Measurements from ENCODE around the gene HNRNPDL. TPM values are rescaled to one million over a fixed set of nuclear protein-coding genes. Genes with fewer than 3 reads are reported as not detected.
A peak's percentile ranks its signal among the peaks of the same experiment; 100 is the strongest.

HNRNPDL gene
- total and polyA plus RNA-seq, 2 of the 13 experiments (the other 11 are each of a cell fraction or from before 2014, with no cell fraction given) = 167 to 414 TPM

DNA sequence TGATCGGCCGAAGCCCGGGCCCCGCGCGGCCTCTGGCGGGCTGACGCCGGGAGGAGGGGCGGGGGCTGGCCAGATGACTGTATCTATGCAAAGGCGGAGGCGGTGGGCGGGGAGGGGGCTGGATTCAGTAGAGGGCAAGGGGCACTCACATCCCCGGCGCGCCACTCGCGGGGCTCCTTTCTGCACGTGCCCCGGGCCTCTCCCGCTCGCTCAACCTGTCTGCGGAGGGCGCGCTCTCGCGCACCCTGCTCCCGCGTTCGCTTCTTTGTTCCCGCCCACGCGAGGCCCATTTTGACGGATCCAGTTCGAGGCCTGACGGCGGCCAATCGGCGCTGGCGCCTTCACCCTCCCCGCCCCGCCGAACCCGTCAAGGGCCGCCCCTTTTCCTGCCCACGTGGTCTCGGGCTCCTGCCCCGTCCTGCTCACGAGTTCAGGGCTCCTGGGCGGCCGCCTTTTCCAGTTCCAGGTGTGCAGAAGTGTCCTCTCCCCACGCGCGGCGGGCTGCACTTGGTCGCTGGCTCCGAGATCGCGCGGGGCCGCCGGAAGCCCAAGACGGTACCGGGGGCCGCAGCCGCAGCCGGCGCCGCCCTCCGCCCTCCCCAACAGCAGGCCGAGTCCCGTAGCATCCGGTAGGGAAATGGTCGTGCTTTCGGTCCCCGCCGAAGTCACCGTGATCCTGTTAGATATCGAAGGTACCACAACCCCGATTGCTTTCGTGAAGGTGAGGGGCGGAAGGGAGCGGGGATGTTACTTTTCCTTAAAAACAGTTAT is at the start of gene HNRNPDL, which contains the start of gene ENOPH1 (continued):
- TF ChIP-seq, protein P1, sequence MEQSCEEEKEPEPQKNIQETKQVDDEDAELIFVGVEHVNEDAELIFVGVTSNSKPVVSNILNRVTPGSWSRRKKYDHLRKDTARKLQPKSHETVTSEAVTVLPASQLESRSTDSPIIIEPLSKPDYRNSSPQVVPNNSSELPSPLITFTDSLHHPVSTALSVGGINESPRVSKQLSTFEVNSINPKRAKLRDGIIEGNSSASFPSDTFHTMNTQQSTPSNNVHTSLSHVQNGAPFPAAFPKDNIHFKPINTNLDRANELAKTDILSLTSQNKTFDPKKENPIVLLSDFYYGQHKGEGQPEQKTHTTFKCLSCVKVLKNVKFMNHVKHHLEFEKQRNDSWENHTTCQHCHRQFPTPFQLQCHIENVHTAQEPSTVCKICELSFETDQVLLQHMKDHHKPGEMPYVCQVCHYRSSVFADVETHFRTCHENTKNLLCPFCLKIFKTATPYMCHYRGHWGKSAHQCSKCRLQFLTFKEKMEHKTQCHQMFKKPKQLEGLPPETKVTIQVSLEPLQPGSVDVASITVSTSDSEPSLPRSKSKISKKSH (CRISPR knock-in tag; IDR thresholded peaks at IDR 0.05; ENCODE audit: borderline replicate concordance) = 0 out of 2 replicates have a peak, but pooled peaks have one; percentile 40
- TF ChIP-seq TARDBP (CRISPR knock-in tag; IDR thresholded peaks at IDR 0.05) (peak; percentile 35), MYNN (CRISPR knock-in tag; IDR thresholded peaks at IDR 0.05; ENCODE audit: low read depth) (no peak), ARNTL (CRISPR knock-in tag; IDR thresholded peaks at IDR 0.05) (peak; percentile 94), HDAC6 (IDR thresholded peaks at IDR 0.05; ENCODE audit: low read depth, low read length) (no peak), NKX3-1 (CRISPR knock-in tag; IDR thresholded peaks at IDR 0.05) (peak; percentile 98), ZFYVE20 (CRISPR knock-in tag; IDR thresholded peaks at IDR 0.05; ENCODE audit: borderline replicate concordance, low read depth) (peak; percentile 82; the same call in 1 of the 2 replicates), ZNF335 (CRISPR knock-in tag; IDR thresholded peaks at IDR 0.05) (0 out of 2 replicates have a peak, but pooled peaks have one; percentile 37), ELF3 (CRISPR knock-in tag; IDR thresholded peaks at IDR 0.05) (peak; percentile 64; the same call in 1 of the 2 replicates), ZNF317 (CRISPR knock-in tag; IDR thresholded peaks at IDR 0.05) (peak; percentile 82; the same call in 1 of the 2 replicates), MIER3 (CRISPR knock-in tag; IDR thresholded peaks at IDR 0.05; ENCODE audit: borderline replicate concordance) (peak; percentile 71; the same call in 1 of the 2 replicates), SIX1 (CRISPR knock-in tag; IDR thresholded peaks at IDR 0.05; ENCODE audit: borderline replicate concordance) (peak; percentile 36; the same call in 1 of the 2 replicates)
- TF ChIP-seq, protein P2, sequence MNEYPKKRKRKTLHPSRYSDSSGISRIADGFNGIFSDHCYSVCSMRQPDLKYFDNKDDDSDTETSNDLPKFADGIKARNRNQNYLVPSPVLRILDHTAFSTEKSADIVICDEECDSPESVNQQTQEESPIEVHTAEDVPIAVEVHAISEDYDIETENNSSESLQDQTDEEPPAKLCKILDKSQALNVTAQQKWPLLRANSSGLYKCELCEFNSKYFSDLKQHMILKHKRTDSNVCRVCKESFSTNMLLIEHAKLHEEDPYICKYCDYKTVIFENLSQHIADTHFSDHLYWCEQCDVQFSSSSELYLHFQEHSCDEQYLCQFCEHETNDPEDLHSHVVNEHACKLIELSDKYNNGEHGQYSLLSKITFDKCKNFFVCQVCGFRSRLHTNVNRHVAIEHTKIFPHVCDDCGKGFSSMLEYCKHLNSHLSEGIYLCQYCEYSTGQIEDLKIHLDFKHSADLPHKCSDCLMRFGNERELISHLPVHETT (CRISPR knock-in tag; conservative IDR thresholded peaks at IDR 0.05) = 0 out of 2 replicates have a peak, but pooled peaks have one; percentile 26
- TF ChIP-seq, protein P3, sequence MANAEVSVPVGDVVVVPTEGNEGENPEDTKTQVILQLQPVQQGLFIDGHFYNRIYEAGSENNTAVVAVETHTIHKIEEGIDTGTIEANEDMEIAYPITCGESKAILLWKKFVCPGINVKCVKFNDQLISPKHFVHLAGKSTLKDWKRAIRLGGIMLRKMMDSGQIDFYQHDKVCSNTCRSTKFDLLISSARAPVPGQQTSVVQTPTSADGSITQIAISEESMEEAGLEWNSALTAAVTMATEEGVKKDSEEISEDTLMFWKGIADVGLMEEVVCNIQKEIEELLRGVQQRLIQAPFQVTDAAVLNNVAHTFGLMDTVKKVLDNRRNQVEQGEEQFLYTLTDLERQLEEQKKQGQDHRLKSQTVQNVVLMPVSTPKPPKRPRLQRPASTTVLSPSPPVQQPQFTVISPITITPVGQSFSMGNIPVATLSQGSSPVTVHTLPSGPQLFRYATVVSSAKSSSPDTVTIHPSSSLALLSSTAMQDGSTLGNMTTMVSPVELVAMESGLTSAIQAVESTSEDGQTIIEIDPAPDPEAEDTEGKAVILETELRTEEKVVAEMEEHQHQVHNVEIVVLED (CRISPR knock-in tag; IDR thresholded peaks at IDR 0.05; ENCODE audit: borderline replicate concordance) = peak; percentile 75; the same call in 1 of the 2 replicates
- TF ChIP-seq, protein P4, sequence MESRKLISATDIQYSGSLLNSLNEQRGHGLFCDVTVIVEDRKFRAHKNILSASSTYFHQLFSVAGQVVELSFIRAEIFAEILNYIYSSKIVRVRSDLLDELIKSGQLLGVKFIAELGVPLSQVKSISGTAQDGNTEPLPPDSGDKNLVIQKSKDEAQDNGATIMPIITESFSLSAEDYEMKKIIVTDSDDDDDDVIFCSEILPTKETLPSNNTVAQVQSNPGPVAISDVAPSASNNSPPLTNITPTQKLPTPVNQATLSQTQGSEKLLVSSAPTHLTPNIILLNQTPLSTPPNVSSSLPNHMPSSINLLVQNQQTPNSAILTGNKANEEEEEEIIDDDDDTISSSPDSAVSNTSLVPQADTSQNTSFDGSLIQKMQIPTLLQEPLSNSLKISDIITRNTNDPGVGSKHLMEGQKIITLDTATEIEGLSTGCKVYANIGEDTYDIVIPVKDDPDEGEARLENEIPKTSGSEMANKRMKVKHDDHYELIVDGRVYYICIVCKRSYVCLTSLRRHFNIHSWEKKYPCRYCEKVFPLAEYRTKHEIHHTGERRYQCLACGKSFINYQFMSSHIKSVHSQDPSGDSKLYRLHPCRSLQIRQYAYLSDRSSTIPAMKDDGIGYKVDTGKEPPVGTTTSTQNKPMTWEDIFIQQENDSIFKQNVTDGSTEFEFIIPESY (CRISPR knock-in tag; IDR thresholded peaks at IDR 0.05) = no peak
- TF ChIP-seq, protein P5, sequence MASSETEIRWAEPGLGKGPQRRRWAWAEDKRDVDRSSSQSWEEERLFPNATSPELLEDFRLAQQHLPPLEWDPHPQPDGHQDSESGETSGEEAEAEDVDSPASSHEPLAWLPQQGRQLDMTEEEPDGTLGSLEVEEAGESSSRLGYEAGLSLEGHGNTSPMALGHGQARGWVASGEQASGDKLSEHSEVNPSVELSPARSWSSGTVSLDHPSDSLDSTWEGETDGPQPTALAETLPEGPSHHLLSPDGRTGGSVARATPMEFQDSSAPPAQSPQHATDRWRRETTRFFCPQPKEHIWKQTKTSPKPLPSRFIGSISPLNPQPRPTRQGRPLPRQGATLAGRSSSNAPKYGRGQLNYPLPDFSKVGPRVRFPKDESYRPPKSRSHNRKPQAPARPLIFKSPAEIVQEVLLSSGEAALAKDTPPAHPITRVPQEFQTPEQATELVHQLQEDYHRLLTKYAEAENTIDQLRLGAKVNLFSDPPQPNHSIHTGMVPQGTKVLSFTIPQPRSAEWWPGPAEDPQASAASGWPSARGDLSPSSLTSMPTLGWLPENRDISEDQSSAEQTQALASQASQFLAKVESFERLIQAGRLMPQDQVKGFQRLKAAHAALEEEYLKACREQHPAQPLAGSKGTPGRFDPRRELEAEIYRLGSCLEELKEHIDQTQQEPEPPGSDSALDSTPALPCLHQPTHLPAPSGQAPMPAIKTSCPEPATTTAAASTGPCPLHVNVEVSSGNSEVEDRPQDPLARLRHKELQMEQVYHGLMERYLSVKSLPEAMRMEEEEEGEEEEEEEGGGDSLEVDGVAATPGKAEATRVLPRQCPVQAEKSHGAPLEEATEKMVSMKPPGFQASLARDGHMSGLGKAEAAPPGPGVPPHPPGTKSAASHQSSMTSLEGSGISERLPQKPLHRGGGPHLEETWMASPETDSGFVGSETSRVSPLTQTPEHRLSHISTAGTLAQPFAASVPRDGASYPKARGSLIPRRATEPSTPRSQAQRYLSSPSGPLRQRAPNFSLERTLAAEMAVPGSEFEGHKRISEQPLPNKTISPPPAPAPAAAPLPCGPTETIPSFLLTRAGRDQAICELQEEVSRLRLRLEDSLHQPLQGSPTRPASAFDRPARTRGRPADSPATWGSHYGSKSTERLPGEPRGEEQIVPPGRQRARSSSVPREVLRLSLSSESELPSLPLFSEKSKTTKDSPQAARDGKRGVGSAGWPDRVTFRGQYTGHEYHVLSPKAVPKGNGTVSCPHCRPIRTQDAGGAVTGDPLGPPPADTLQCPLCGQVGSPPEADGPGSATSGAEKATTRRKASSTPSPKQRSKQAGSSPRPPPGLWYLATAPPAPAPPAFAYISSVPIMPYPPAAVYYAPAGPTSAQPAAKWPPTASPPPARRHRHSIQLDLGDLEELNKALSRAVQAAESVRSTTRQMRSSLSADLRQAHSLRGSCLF (CRISPR knock-in tag; IDR thresholded peaks at IDR 0.05; ENCODE audit: borderline replicate concordance) = peak; percentile 93; the same call in 1 of the 2 replicates
